ENCODE measurements around the gene NISCH. TPM values are rescaled to one million over a fixed set of nuclear protein-coding genes. Genes with fewer than 3 reads are reported as not detected.
A peak's percentile ranks its signal among the peaks of the same experiment; 100 is the strongest.

The NISCH gene
- total RNA-seq, 1 experiment from 2014 or later: 63.4 TPM

GRCh38 chr3:52454250-52454937 is 1.0 kb upstream of the NISCH start:
- ChIA-PET POLR2A (no interaction called here), CTCF (no interaction called here)
- BruUV-seq (replicated peaks): no TSS peak

GRCh38 chr3:52454938-52455282 is 494 bp upstream of the NISCH start:
- DNase-seq (ENCODE audit: low read depth, low spot score) (no peak), ATAC-seq (peak; percentile 13; the same call in 1 of the 2 replicates)
- no TSS peak for BruUV-seq (replicated peaks)
- H3K36me3 ChIP-seq (ENCODE audit: control insufficient read depth, insufficient read depth, low read length): peaks cover 6% of the 10 kb centered on the region; the same call in 1 of the 2 replicates
- intact Hi-C loops (cut with micrococcal nuclease; ENCODE audit: unreplicated experiment) (no loop called here), in situ Hi-C loops (cut with HindIII; ENCODE audit: low pct_unique_long_range_greater_than_20kb, low sequenced_read_pairs) (no loop called here)
- CTCF ChIA-PET: no interaction called here
- peaks cover 36% of the 10 kb centered on the region for H3K4me1 ChIP-seq (ENCODE audit: control insufficient read depth, insufficient read depth, low read length)
- H3K27me3 ChIP-seq (ENCODE audit: control insufficient read depth, insufficient read depth, low read length): no peaks in the 10 kb centered on the region
- peak overlapping the region; percentile 68 to 74 for H3K4me3 ChIP-seq (ENCODE audit: low read depth in 2 of 2, low read length in 2 of 2)
- TF ChIP-seq REST (IDR thresholded peaks at IDR 0.05; ENCODE audit: insufficient read depth in 1 of 2, low read depth in 2 of 2, low read length in 1 of 2) (no peak), SIN3A (IDR thresholded peaks at IDR 0.05; ENCODE audit: borderline replicate concordance, insufficient read depth, low read depth, low read length) (no peak), POLR2AphosphoS5 (IDR thresholded peaks at IDR 0.05; ENCODE audit: low read depth, low read length) (no peak), TCF7L2 (IDR thresholded peaks at IDR 0.05; ENCODE audit: low read depth, low read length) (no peak)
- TF ChIP-seq, protein P1, sequence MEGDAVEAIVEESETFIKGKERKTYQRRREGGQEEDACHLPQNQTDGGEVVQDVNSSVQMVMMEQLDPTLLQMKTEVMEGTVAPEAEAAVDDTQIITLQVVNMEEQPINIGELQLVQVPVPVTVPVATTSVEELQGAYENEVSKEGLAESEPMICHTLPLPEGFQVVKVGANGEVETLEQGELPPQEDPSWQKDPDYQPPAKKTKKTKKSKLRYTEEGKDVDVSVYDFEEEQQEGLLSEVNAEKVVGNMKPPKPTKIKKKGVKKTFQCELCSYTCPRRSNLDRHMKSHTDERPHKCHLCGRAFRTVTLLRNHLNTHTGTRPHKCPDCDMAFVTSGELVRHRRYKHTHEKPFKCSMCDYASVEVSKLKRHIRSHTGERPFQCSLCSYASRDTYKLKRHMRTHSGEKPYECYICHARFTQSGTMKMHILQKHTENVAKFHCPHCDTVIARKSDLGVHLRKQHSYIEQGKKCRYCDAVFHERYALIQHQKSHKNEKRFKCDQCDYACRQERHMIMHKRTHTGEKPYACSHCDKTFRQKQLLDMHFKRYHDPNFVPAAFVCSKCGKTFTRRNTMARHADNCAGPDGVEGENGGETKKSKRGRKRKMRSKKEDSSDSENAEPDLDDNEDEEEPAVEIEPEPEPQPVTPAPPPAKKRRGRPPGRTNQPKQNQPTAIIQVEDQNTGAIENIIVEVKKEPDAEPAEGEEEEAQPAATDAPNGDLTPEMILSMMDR (IDR thresholded peaks at IDR 0.05): no peak
- POLR2A ChIA-PET: no interaction called here
- no peaks in the 10 kb centered on the region for H3K9me3 ChIP-seq (ENCODE audit: control insufficient read depth, insufficient read depth, low read depth, low read length)
- H3K27ac ChIP-seq (ENCODE audit: low read length): peak overlapping the region; percentile 93

More at GRCh38 chr3:52454250-52454937, 1.0 kb upstream of the NISCH start:
- peak overlapping the region; percentile 93 for H3K27ac ChIP-seq (ENCODE audit: low read length)
- ATAC-seq (no peak), DNase-seq (ENCODE audit: low read depth, low spot score) (no peak)
- H3K27me3 ChIP-seq (ENCODE audit: control insufficient read depth, insufficient read depth, low read length): no peaks in the 10 kb centered on the region
- peak overlapping the region; percentile 68 to 74 for H3K4me3 ChIP-seq (ENCODE audit: low read depth in 2 of 2, low read length in 2 of 2)
- H3K9me3 ChIP-seq (ENCODE audit: control insufficient read depth, insufficient read depth, low read depth, low read length): no peaks in the 10 kb centered on the region
- peaks cover 39% of the 10 kb centered on the region for H3K4me1 ChIP-seq (ENCODE audit: control insufficient read depth, insufficient read depth, low read length)
- H3K36me3 ChIP-seq (ENCODE audit: control insufficient read depth, insufficient read depth, low read length): peaks cover 6% of the 10 kb centered on the region; the same call in 1 of the 2 replicates
- in situ Hi-C loops (cut with HindIII; ENCODE audit: low pct_unique_long_range_greater_than_20kb, low sequenced_read_pairs) (no loop called here), intact Hi-C loops (cut with micrococcal nuclease; ENCODE audit: unreplicated experiment) (no loop called here)
- TF ChIP-seq POLR2AphosphoS5 (IDR thresholded peaks at IDR 0.05; ENCODE audit: low read depth, low read length): no peak
- TF ChIP-seq TCF7L2 (IDR thresholded peaks at IDR 0.05; ENCODE audit: low read depth, low read length): no peak
- TF ChIP-seq REST (IDR thresholded peaks at IDR 0.05; ENCODE audit: insufficient read depth in 1 of 2, low read depth in 2 of 2, low read length in 1 of 2): no peak
- no peak for TF ChIP-seq SIN3A (IDR thresholded peaks at IDR 0.05; ENCODE audit: borderline replicate concordance, insufficient read depth, low read depth, low read length)
- TF ChIP-seq, protein P1 (IDR thresholded peaks at IDR 0.05): no peak

Data from Panc1 (cell line).